LNCaP clone FGC (cell line): Measurements from ENCODE around the gene HDAC3.

Experiments
- DNase-seq: peaks from one replicate; pipeline ENCODE4 v3.0.0-alpha.2; 2011; ENCODE audit warnings: low read depth
- H3K4me3 ChIP-seq: 2 replicates; pipeline ENCODE4 v1.5.1; 2011; ENCODE audit warnings: mild to moderate bottlenecking, low read depth, low read length, control low read depth
- TF ChIP-seq, protein P1 (sequence below): IDR thresholded peaks from 2 replicates; pipeline ENCODE4 v1.5.1; 2012; ENCODE audit warnings: mild to moderate bottlenecking; ENCODE audit not compliant: control insufficient read depth, insufficient read depth; ENCODE audit errors: extremely low read depth

HDAC3 gene

GRCh38 chr5:141602606-141603005, 34.0 kb downstream of the HDAC3 start:
- TF ChIP-seq, protein P1, sequence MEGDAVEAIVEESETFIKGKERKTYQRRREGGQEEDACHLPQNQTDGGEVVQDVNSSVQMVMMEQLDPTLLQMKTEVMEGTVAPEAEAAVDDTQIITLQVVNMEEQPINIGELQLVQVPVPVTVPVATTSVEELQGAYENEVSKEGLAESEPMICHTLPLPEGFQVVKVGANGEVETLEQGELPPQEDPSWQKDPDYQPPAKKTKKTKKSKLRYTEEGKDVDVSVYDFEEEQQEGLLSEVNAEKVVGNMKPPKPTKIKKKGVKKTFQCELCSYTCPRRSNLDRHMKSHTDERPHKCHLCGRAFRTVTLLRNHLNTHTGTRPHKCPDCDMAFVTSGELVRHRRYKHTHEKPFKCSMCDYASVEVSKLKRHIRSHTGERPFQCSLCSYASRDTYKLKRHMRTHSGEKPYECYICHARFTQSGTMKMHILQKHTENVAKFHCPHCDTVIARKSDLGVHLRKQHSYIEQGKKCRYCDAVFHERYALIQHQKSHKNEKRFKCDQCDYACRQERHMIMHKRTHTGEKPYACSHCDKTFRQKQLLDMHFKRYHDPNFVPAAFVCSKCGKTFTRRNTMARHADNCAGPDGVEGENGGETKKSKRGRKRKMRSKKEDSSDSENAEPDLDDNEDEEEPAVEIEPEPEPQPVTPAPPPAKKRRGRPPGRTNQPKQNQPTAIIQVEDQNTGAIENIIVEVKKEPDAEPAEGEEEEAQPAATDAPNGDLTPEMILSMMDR = no peak
- no peak overlapping the region for H3K4me3 ChIP-seq
- DNase-seq = no peak

GRCh38 chr5:141598391-141599345, 38.0 kb downstream of the HDAC3 start:
- no peak for DNase-seq
- H3K4me3 ChIP-seq = no peak overlapping the region
- TF ChIP-seq, protein P1 = no peak

DNA sequence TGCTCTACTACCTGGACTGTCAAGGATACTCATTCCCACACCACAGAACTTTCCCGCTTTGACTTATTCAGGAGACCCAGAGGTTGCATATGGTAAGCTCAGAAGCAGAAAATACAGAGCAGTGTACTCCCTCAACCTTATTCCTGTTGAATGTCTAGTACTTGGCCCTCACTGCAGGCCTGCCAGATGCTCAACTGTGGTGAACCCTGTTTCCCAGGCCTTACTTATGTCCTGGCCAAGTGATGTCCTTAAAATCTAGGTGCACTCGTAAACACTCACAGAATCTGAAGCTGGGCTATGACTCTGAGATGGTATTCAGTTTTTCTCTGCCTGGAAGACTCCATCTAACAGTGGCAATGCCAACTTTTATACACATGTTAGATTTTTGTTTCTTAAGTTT, 38.8 kb downstream of the HDAC3 start:
- no peak overlapping the region for H3K4me3 ChIP-seq
- no peak for DNase-seq
- TF ChIP-seq, protein P1 = no peak

- no peak for DNase-seq
Measured at GRCh38 chr5:141597394-141597793, 39.3 kb downstream of the HDAC3 start.

GRCh38 chr5:141596867-141597266, 39.8 kb downstream of the HDAC3 start:
- no peak for DNase-seq
- no peak overlapping the region for H3K4me3 ChIP-seq
- TF ChIP-seq, protein P1 = no peak

More at GRCh38 chr5:141597394-141597793, 39.3 kb downstream of the HDAC3 start:
- no peak overlapping the region for H3K4me3 ChIP-seq
- TF ChIP-seq, protein P1 = no peak

- TF ChIP-seq, protein P1 = no peak
Measured at GRCh38 chr5:141590127-141590526, 46.5 kb downstream of the HDAC3 start.

More at GRCh38 chr5:141590127-141590526, 46.5 kb downstream of the HDAC3 start:
- DNase-seq = no peak
- no peak overlapping the region for H3K4me3 ChIP-seq
